DND-41 (cell line): ENCODE results near the gene TP53I11.

ENCODE experiments used
- ATAC-seq: fragments of 200-7000 bp; cut with Tn5 transposase; 3 replicates; pipeline ENCODE4 v1.9.1; 2021; ENCODE audit warnings: low read depth; ENCODE audit not compliant: insufficient read depth
- DNase-seq: peaks from one replicate; pipeline ENCODE4 v3.0.0-alpha.2; 2020
- H2AFZ ChIP-seq: 2 replicates; pipeline ENCODE4 v1.6.0; 2012; ENCODE audit warnings: low read depth, low read length
- H3K27ac ChIP-seq: 2 replicates; pipeline ENCODE4 v1.5.1; 2012; ENCODE audit warnings: low read length, inconsistent platforms
- H3K27me3 ChIP-seq: fragments of 200-600 bp; sonication (generic); 2 replicates; pipeline ENCODE4 v1.6.0; 2012; ENCODE audit warnings: low read length, mild to moderate bottlenecking, inconsistent platforms; ENCODE audit not compliant: insufficient read depth, poor library complexity
- H3K36me3 ChIP-seq: 2 replicates; pipeline ENCODE4 v1.5.1; 2012; ENCODE audit warnings: low read length, inconsistent platforms; ENCODE audit not compliant: insufficient read depth
- H3K4me1 ChIP-seq: 2 replicates; pipeline ENCODE4 v1.5.1; 2012; ENCODE audit warnings: mild to moderate bottlenecking, low read length; ENCODE audit not compliant: insufficient read depth
- H3K4me2 ChIP-seq: 2 replicates; pipeline ENCODE4 v1.6.0; 2012; ENCODE audit warnings: mild to moderate bottlenecking, moderate library complexity, low read length, inconsistent platforms; ENCODE audit not compliant: insufficient read depth
- H3K4me3 ChIP-seq, 2 experiments: fragments of 200-600 bp in 1 of 2; shearing (Covaris generic) in 1 of 2; 2 replicates each; pipeline ENCODE4 v1.5.1; 2012 to 2016; ENCODE audit warnings: inconsistent platforms in 2 of 2, low read length in 2 of 2, mild to moderate bottlenecking in 2 of 2, low read depth in 1 of 2, moderate library complexity in 1 of 2
- H3K79me2 ChIP-seq: 2 replicates; pipeline ENCODE4 v1.6.0; 2012; ENCODE audit warnings: low read length, inconsistent platforms; ENCODE audit not compliant: insufficient read depth
- H3K9ac ChIP-seq: 2 replicates; pipeline ENCODE4 v1.6.0; 2012; ENCODE audit warnings: low read depth, mild to moderate bottlenecking, inconsistent platforms, low read length, moderate library complexity
- H3K9me3 ChIP-seq: 2 replicates; pipeline ENCODE4 v1.5.1; 2012; ENCODE audit warnings: low read length, moderate library complexity, mild to moderate bottlenecking, inconsistent platforms; ENCODE audit not compliant: insufficient read depth, severe bottlenecking
- H4K20me1 ChIP-seq: 2 replicates; pipeline ENCODE4 v1.6.0; 2012; ENCODE audit warnings: low read length; ENCODE audit not compliant: insufficient read depth
- EZH2 ChIP-seq: IDR thresholded peaks from 3 replicates; pipeline ENCODE4 v1.6.1; 2012; ENCODE audit warnings: borderline replicate concordance, low read depth, mild to moderate bottlenecking, moderate library complexity, low read length, inconsistent platforms; ENCODE audit not compliant: severe bottlenecking
- TF ChIP-seq, protein P1 (sequence below): IDR thresholded peaks from 2 replicates; pipeline ENCODE4 v1.5.1; 2012; ENCODE audit warnings: borderline replicate concordance, low read length, moderate library complexity, mild to moderate bottlenecking; ENCODE audit not compliant: poor library complexity, severe bottlenecking; ENCODE audit errors: extremely low read depth

TP53I11 gene

DNA sequence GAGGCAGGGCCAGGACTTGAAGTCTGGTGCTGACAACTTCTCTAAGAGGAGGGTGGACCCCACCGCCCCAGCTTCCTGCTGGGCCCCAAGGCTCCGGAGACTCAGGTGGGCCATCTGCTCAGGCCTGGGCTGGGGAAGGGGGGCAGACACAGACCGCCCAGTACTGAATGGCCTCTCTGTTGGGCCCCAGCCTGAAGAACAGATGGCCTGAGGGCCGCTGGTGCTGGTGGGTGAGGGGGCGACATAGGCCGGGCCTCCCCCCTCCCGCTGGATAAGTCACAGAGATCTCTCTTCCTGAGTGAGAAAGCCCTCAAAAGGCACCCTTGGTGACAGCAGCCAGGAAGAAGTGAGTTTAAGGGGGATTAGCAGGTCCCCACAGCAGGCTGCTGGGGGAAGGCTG, 12.5 kb upstream of the TP53I11 start:
- Histone ChIP-seq H3K4me2 (no peak overlapping the region), H3K4me1 (no peaks in the 10 kb centered on the region), H3K27me3 (no peaks in the 10 kb centered on the region), H3K9me3 (no peaks in the 10 kb centered on the region), H2AFZ (no peak overlapping the region), H4K20me1 (no peaks in the 10 kb centered on the region), H3K79me2 (no peaks in the 10 kb centered on the region), H3K9ac (no peak overlapping the region), H3K4me3 (no peak overlapping the region), H3K27ac (no peak overlapping the region), H3K36me3 (no peaks in the 10 kb centered on the region)
- no peak for ATAC-seq
- no peak for TF ChIP-seq EZH2
- TF ChIP-seq, protein P1, sequence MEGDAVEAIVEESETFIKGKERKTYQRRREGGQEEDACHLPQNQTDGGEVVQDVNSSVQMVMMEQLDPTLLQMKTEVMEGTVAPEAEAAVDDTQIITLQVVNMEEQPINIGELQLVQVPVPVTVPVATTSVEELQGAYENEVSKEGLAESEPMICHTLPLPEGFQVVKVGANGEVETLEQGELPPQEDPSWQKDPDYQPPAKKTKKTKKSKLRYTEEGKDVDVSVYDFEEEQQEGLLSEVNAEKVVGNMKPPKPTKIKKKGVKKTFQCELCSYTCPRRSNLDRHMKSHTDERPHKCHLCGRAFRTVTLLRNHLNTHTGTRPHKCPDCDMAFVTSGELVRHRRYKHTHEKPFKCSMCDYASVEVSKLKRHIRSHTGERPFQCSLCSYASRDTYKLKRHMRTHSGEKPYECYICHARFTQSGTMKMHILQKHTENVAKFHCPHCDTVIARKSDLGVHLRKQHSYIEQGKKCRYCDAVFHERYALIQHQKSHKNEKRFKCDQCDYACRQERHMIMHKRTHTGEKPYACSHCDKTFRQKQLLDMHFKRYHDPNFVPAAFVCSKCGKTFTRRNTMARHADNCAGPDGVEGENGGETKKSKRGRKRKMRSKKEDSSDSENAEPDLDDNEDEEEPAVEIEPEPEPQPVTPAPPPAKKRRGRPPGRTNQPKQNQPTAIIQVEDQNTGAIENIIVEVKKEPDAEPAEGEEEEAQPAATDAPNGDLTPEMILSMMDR = no peak
- no peak for DNase-seq

DNA sequence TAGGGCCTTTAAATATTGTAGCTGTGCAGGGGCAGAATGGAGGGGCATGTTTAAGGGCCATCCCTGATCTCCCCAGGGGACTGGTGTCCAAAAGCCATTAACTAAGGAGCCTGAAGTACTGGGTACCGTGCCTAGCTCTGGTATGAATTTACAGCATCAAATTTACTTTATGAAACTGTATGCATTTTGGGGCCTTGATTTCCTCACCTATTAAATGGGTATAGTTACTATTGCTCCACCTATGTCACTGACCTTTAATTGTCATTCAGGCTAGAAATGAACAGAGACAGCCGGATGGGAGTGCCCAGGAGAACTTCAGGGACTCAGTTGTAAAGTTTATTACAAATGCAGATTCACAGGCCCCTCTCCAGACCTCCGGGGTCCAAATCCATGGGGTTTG, 11.8 kb upstream of the TP53I11 start:
- Histone ChIP-seq H3K79me2 (no peaks in the 10 kb centered on the region), H3K4me3 (no peak overlapping the region), H3K4me2 (no peak overlapping the region), H3K9me3 (no peaks in the 10 kb centered on the region), H3K4me1 (no peaks in the 10 kb centered on the region), H3K36me3 (no peaks in the 10 kb centered on the region), H3K27ac (no peak overlapping the region), H4K20me1 (no peaks in the 10 kb centered on the region), H3K27me3 (no peaks in the 10 kb centered on the region), H3K9ac (no peak overlapping the region), H2AFZ (no peak overlapping the region)
- DNase-seq (no peak), ATAC-seq (no peak)
- TF ChIP-seq, protein P1 = no peak
- TF ChIP-seq EZH2 = no peak

DNA sequence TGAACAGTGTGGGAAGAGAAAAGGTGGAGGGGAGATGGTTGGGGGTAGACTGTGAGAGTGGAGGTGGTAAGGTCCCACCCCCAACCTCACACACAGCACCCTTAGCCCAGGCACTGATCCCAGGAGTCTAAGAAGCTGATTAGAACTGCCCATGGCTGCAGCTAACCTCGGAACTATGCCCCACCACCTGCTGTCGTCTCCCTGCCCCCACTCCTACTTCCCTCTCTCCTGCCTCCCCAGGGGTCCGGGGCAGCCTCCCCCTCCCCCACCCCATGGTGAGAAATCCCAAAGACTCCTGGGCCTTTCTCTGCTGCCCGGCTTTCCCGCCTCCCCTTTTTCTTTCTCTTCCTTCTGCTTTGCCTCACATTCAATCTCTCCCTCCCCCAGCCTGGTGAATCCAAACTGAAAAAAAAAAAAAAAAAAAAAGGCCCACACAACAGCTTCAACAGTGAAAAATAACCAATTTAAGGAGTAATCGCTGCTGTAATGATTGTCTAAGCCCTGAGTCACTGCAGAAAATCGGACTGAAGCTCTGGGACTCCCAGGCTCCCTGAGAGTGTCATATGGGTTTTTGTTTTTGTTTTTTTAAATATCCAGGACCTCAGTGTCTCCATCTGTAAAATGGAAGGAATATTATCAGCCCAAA, 9.6 kb upstream of the TP53I11 start:
- Histone ChIP-seq H3K9me3 (no peaks in the 10 kb centered on the region), H3K4me2 (no peak overlapping the region), H3K4me1 (no peaks in the 10 kb centered on the region), H3K36me3 (no peaks in the 10 kb centered on the region), H3K4me3 (no peak overlapping the region), H3K27ac (no peak overlapping the region), H3K27me3 (no peaks in the 10 kb centered on the region), H2AFZ (no peak overlapping the region), H3K9ac (no peak overlapping the region), H4K20me1 (no peaks in the 10 kb centered on the region), H3K79me2 (no peaks in the 10 kb centered on the region)
- TF ChIP-seq, protein P1 = no peak
- no peak for TF ChIP-seq EZH2
- ATAC-seq (no peak), DNase-seq (no peak)

DNA sequence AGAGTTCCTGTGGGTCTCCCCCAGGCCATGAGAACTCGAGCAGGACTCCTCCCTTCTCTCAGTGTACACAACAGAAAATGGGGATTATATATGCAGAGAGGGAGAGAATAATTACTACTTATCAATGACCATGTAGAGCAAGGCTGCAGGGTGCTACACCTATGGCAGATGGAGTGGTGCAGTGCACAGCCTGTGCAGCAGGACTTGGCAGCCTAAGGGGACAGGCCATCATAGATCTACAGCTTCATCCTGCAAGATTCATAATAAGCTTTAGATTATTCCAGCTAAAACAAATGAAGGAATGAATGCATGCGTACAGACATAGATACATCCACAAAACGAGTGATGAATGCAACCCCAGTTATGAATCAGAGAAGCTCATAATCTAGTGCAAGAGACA, 8.4 kb upstream of the TP53I11 start:
- TF ChIP-seq EZH2 = no peak
- TF ChIP-seq, protein P1 = no peak
- peaks cover 6% of the 10 kb centered on the region; the same call in 1 of the 2 replicates for H3K4me1 ChIP-seq

More for the DNA sequence above, 8.4 kb upstream of the TP53I11 start:
- Histone ChIP-seq H2AFZ (no peak overlapping the region), H3K27ac (no peak overlapping the region), H3K9me3 (no peaks in the 10 kb centered on the region), H3K9ac (no peak overlapping the region), H3K36me3 (no peaks in the 10 kb centered on the region), H3K79me2 (no peaks in the 10 kb centered on the region), H3K27me3 (no peaks in the 10 kb centered on the region), H4K20me1 (no peaks in the 10 kb centered on the region), H3K4me2 (no peak overlapping the region), H3K4me3 (no peak overlapping the region)
- DNase-seq = no peak
- no peak for ATAC-seq
